Ishikawa (cell line): ENCODE data around the gene PEAK3.

Experiments
- CEBPB ChIP-seq: IDR thresholded peaks from 2 replicates; pipeline ENCODE4 v1.6.1; 2012
- CREB1 ChIP-seq: IDR thresholded peaks from 2 replicates; pipeline ENCODE4 v1.6.1; 2012; ENCODE audit warnings: low read depth
- EGR1 ChIP-seq: IDR thresholded peaks from 2 replicates; pipeline ENCODE4 v1.6.1; 2012
- EP300 ChIP-seq: IDR thresholded peaks from 2 replicates; pipeline ENCODE4 v1.6.1; 2012; ENCODE audit warnings: borderline replicate concordance
- FOXM1 ChIP-seq: IDR thresholded peaks from 2 replicates; pipeline ENCODE4 v1.6.1; 2012; ENCODE audit warnings: low read depth, borderline replicate concordance
- NFIC ChIP-seq: IDR thresholded peaks from 2 replicates; pipeline ENCODE4 v1.6.1; 2012
- RAD21 ChIP-seq: IDR thresholded peaks from 2 replicates; pipeline ENCODE4 v1.6.1; 2012; ENCODE audit warnings: low read depth
- TAF1 ChIP-seq: IDR thresholded peaks from 2 replicates; pipeline ENCODE4 v1.6.1; 2012; ENCODE audit warnings: low read depth, mild to moderate bottlenecking
- TCF12 ChIP-seq: IDR thresholded peaks from 2 replicates; pipeline ENCODE4 v1.6.1; 2012; ENCODE audit warnings: low read depth
- TEAD4 ChIP-seq: IDR thresholded peaks from 2 replicates; pipeline ENCODE4 v1.6.1; 2012
- YY1 ChIP-seq: IDR thresholded peaks from 2 replicates; pipeline ENCODE4 v1.6.1; 2012; ENCODE audit warnings: low read depth
- ZBTB7A ChIP-seq: IDR thresholded peaks from 2 replicates; pipeline ENCODE4 v1.6.1; 2012; ENCODE audit warnings: low read depth
- TF ChIP-seq, protein P1 (sequence below): IDR thresholded peaks from 2 replicates; pipeline ENCODE4 v1.6.1; 2012
- TF ChIP-seq, protein P2 (sequence below): IDR thresholded peaks from 2 replicates; pipeline ENCODE4 v1.6.1; 2012
- TF ChIP-seq, protein P3 (sequence below): IDR thresholded peaks from 2 replicates; pipeline ENCODE4 v1.6.1; 2012; ENCODE audit warnings: low read depth, mild to moderate bottlenecking

Gene PEAK3

GRCh38 chr19:2303211-2303798 lies 21.3 kb upstream of the PEAK3 start:
- TF ChIP-seq TAF1 (no peak), CEBPB (no peak), TEAD4 (no peak), FOXM1 (no peak), CREB1 (no peak), YY1 (no peak), NFIC (no peak), TCF12 (no peak), ZBTB7A (no peak), EP300 (no peak)
- TF ChIP-seq, protein P1, sequence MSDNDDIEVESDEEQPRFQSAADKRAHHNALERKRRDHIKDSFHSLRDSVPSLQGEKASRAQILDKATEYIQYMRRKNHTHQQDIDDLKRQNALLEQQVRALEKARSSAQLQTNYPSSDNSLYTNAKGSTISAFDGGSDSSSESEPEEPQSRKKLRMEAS = no peak
- TF ChIP-seq, protein P2, sequence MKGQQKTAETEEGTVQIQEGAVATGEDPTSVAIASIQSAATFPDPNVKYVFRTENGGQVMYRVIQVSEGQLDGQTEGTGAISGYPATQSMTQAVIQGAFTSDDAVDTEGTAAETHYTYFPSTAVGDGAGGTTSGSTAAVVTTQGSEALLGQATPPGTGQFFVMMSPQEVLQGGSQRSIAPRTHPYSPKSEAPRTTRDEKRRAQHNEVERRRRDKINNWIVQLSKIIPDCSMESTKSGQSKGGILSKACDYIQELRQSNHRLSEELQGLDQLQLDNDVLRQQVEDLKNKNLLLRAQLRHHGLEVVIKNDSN = no peak
- TF ChIP-seq, protein P3, sequence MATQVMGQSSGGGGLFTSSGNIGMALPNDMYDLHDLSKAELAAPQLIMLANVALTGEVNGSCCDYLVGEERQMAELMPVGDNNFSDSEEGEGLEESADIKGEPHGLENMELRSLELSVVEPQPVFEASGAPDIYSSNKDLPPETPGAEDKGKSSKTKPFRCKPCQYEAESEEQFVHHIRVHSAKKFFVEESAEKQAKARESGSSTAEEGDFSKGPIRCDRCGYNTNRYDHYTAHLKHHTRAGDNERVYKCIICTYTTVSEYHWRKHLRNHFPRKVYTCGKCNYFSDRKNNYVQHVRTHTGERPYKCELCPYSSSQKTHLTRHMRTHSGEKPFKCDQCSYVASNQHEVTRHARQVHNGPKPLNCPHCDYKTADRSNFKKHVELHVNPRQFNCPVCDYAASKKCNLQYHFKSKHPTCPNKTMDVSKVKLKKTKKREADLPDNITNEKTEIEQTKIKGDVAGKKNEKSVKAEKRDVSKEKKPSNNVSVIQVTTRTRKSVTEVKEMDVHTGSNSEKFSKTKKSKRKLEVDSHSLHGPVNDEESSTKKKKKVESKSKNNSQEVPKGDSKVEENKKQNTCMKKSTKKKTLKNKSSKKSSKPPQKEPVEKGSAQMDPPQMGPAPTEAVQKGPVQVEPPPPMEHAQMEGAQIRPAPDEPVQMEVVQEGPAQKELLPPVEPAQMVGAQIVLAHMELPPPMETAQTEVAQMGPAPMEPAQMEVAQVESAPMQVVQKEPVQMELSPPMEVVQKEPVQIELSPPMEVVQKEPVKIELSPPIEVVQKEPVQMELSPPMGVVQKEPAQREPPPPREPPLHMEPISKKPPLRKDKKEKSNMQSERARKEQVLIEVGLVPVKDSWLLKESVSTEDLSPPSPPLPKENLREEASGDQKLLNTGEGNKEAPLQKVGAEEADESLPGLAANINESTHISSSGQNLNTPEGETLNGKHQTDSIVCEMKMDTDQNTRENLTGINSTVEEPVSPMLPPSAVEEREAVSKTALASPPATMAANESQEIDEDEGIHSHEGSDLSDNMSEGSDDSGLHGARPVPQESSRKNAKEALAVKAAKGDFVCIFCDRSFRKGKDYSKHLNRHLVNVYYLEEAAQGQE = no peak

DNA sequence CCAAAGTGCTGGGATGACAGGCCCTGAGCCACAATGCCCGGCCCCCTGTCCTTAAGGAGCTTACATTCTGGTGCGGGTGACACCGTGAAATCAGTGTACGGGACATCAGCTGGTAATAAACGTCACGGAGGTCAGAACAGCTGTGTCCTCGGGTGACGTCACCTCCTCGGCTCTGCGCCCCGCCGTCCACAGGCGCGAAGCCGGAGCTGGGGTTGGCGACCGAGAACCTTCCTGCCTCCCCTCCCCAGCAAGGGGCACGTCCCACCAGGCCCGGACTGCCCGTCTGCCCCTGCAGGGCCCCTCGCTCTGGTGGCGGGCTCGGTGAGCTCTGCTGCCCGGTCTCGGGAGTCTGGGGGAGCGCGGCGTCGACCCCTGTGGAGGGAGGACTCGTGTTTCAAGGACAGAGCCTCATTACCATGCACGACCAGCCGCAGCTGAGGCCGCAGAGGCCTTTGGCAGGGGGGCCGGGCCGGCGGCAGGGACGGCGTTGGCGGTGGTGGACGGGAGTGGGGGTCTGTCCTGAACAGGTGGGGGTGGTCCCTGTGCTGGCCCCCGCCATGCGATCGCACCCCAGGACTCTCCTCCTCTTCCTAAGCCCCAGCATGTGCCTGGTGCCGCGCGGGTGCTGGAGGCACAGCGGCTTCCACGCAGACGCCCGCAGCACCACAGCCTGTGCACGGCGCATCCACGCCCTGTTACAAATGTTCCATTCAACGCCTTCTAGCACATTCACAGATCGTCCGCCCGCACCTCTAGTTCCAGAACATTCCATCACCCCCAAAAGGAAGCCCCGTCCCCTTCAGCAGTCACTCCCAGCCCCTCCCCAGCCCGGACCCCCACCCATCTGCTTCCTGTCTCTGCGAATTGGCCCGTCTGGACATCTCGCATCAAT lies 20.6 kb upstream of the PEAK3 start:
- TF ChIP-seq ZBTB7A (0 out of 2 replicates have a peak, but pooled peaks have one; percentile 24), TEAD4 (no peak)

DNA sequence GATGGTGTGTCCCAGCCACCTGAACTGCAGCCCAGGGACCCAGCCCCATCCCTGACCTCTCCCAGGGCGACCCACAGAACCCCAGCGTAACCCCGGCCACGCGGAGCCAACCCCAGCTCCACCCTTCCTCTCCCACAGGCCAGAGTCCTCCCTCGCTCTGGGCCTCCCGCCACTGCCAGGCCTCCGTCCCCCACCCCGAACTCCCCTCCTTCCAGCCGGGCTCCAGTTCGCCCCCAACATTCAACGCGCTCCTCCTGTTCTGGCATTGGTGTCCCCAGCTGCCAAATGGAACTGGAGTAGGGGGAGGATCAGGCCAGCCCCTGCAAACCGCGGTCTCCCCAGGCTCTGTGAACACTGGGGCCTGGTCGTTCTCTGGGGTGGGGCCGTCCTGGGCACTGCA lies 18.6 kb upstream of the PEAK3 start:
- TF ChIP-seq, protein P2 = no peak
- TF ChIP-seq TEAD4 (no peak), EGR1 (no peak), TCF12 (no peak)
- TF ChIP-seq, protein P3 = no peak

GRCh38 chr19:2296141-2296540 lies 14.2 kb upstream of the PEAK3 start:
- TF ChIP-seq TCF12 (no peak), ZBTB7A (no peak), RAD21 (no peak), YY1 (no peak), EP300 (no peak), NFIC (no peak), FOXM1 (no peak), TEAD4 (no peak), CREB1 (no peak), EGR1 (no peak), TAF1 (no peak), CEBPB (no peak)
- TF ChIP-seq, protein P1 = no peak
- TF ChIP-seq, protein P2 = no peak
- TF ChIP-seq, protein P3 = no peak
